H1 (cell line): ENCODE measurements around the gene TPSB2.
"Not testable (repeated sequence)": the region's sequence is repeated elsewhere in the genome, so short reads cannot be mapped to it uniquely, and the experiment has no call there.

ENCODE experiments used
- CEBPB ChIP-seq: IDR thresholded peaks from 2 replicates; pipeline ENCODE4 v1.6.1; 2012; ENCODE audit warnings: low read depth, low read length
- CREB1 ChIP-seq: IDR thresholded peaks from 2 replicates; pipeline ENCODE4 v1.6.1; 2012; ENCODE audit warnings: inconsistent platforms
- GTF2F1 ChIP-seq: IDR thresholded peaks from 2 replicates; pipeline ENCODE4 v1.6.1; 2012; ENCODE audit warnings: low read depth, low read length, improper control_type of control experiment, borderline replicate concordance
- NRF1 ChIP-seq: IDR thresholded peaks from 2 replicates; pipeline ENCODE4 v1.6.1; 2011; ENCODE audit warnings: mild to moderate bottlenecking, low read depth, low read length, improper control_type of control experiment
- POLR2A ChIP-seq, 2 experiments: IDR thresholded peaks; 1 replicate in 1 of 2; 2 replicates in 1 of 2; pipeline ENCODE4 v1.6.1; 2011; ENCODE audit warnings: low read depth in 2 of 2, low read length in 2 of 2, mild to moderate bottlenecking in 2 of 2; ENCODE audit errors: control extremely low read depth in 1 of 2
- POLR2AphosphoS5 ChIP-seq: IDR thresholded peaks from 2 replicates; pipeline ENCODE4 v1.6.1; 2011; ENCODE audit warnings: low read depth, low read length
- RAD21 ChIP-seq, 2 experiments: IDR thresholded peaks in 1 of 2; conservative IDR thresholded peaks in 1 of 2; 2 replicates each; pipeline ENCODE4 v1.6.1; 2011; ENCODE audit warnings: low read depth in 2 of 2, low read length in 2 of 2, improper control_type of control experiment in 1 of 2, inconsistent platforms in 1 of 2, mild to moderate bottlenecking in 1 of 2, moderate library complexity in 1 of 2
- TAF1 ChIP-seq: IDR thresholded peaks from 2 replicates; pipeline ENCODE4 v1.6.1; 2011; ENCODE audit warnings: mild to moderate bottlenecking, low read depth, low read length
- TCF12 ChIP-seq: IDR thresholded peaks from 2 replicates; pipeline ENCODE4 v1.6.1; 2011; ENCODE audit warnings: low read depth, mild to moderate bottlenecking, low read length
- TF ChIP-seq, protein P1 (sequence below): IDR thresholded peaks from 2 replicates; pipeline ENCODE4 v1.6.1; 2012; ENCODE audit warnings: inconsistent platforms
- TF ChIP-seq, protein P2 (sequence below), 3 experiments: IDR thresholded peaks; 1 replicate in 2 of 3; 2 replicates in 1 of 3; pipeline versions ENCODE4 v1.5.1 to v1.6.1; 2011; ENCODE audit warnings: low read length in 3 of 3, mild to moderate bottlenecking in 3 of 3, inconsistent platforms in 2 of 3, low read depth in 1 of 3, moderate library complexity in 1 of 3; ENCODE audit not compliant: insufficient read depth in 1 of 3; ENCODE audit errors: control extremely low read depth in 1 of 3

DNA sequence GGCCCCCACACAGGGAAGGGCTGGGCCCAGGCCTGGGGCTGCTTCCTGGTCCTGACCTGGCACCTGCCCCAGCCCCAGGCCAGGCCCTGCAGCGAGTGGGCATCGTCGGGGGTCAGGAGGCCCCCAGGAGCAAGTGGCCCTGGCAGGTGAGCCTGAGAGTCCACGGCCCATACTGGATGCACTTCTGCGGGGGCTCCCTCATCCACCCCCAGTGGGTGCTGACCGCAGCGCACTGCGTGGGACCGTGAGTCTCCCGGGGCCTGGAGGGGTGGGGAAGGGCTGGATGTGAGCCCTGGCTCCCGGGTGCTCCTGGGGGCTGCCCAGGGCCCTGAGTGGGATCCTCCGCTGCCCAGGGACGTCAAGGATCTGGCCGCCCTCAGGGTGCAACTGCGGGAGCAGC lies 11.1 kb upstream of the TPSB2 start:
- TF ChIP-seq, protein P1, sequence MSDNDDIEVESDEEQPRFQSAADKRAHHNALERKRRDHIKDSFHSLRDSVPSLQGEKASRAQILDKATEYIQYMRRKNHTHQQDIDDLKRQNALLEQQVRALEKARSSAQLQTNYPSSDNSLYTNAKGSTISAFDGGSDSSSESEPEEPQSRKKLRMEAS = not testable (repeated sequence)
- not testable (repeated sequence) for TF ChIP-seq CEBPB; GTF2F1; NRF1; TCF12; POLR2A (IDR thresholded peaks at IDR 0.05; ENCODE audit: control extremely low read depth in 1 of 2, low read depth in 2 of 2, low read length in 2 of 2); TAF1; RAD21 (IDR thresholded peaks at IDR 0.05 in 1 of 2, conservative IDR thresholded peaks at IDR 0.05 in 1 of 2; ENCODE audit: low read depth in 2 of 2, low read length in 2 of 2); POLR2AphosphoS5; CREB1
- TF ChIP-seq, protein P2, sequence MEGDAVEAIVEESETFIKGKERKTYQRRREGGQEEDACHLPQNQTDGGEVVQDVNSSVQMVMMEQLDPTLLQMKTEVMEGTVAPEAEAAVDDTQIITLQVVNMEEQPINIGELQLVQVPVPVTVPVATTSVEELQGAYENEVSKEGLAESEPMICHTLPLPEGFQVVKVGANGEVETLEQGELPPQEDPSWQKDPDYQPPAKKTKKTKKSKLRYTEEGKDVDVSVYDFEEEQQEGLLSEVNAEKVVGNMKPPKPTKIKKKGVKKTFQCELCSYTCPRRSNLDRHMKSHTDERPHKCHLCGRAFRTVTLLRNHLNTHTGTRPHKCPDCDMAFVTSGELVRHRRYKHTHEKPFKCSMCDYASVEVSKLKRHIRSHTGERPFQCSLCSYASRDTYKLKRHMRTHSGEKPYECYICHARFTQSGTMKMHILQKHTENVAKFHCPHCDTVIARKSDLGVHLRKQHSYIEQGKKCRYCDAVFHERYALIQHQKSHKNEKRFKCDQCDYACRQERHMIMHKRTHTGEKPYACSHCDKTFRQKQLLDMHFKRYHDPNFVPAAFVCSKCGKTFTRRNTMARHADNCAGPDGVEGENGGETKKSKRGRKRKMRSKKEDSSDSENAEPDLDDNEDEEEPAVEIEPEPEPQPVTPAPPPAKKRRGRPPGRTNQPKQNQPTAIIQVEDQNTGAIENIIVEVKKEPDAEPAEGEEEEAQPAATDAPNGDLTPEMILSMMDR (IDR thresholded peaks at IDR 0.05; ENCODE audit: control extremely low read depth in 1 of 3, insufficient read depth in 1 of 3, low read depth in 1 of 3, low read length in 3 of 3) = not testable (repeated sequence)
